Fibroblast of skin of right quadriceps (primary cell): Measurements from ENCODE around the gene PA2G4.
A peak's percentile ranks its signal among the peaks of the same experiment; 100 is the strongest.
"Not testable (repeated sequence)": the region's sequence is repeated elsewhere in the genome, so short reads cannot be mapped to it uniquely, and the experiment has no call there.

Experiments
- DNase-seq: peaks from one replicate; pipeline ENCODE4 v3.0.0-alpha.2; 2013

PA2G4 gene

DNA sequence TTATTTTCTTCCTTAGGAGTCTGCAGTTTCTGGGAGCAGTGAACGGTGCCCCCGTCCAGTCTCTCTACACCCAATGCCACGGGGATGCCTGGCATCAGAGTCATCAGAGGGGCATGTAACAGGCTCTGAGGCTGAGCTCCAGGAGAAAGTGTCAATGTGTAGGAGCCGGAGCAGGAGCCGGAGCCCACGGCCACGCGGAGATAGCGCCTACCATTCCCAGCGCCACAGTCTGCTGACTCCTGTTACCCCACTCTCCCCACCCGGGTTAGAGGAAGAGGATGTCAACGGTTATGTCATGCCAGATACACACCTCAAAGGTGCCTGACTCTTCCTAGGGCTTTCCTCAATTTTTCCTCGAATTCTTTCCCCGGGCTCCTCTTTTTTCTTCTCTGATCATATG lies 3.3 kb upstream of the PA2G4 start:
- DNase-seq = no peak

GRCh38 chr12:56102683-56103065 lies 1.7 kb upstream of the PA2G4 start:
- DNase-seq = no peak

DNA sequence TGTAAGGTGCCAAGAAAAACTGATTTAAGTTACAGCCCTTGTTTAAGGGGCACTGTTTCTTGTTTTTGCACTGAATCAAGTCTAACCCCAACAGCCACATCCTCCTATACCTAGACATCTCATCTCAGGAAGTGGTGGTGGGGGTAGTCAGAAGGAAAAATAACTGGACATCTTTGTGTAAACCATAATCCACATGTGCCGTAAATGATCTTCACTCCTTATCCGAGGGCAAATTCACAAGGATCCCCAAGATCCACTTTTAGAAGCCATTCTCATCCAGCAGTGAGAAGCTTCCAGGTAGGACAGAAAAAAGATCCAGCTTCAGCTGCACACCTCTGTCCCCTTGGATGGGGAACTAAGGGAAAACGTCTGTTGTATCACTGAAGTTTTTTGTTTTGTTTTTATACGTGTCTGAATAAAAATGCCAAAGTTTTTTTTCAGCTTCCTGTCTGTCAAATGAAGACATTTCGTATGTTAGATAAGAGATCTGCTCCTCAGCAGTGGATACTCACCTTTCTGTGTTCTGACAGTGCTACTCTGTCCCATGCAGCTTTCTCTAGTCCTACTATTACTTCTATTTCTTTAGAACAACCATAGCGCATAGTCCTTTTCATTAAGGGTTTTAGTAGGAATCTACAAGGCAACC lies 1.2 kb upstream of the PA2G4 start:
- DNase-seq = no peak

GRCh38 chr12:56103823-56104108 lies 593 bp upstream of the PA2G4 start:
- no peak for DNase-seq

GRCh38 chr12:56104815-56105608 lies 653 bp downstream of the PA2G4 start:
- DNase-seq = no peak

DNA sequence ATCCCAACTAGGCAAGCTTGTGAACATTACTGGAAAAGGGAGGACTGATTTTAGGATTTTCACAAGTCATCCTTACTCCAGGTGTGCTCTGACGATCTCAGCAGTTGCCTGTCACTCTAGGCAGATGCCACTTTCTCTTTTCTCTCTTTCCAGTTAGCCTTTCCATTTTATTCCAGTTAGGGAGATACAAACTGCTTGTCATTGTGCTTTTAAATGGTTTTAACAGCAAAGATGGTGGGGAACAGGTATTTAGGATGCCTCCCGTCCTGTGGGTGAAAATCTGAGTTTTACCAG lies 1.2 kb downstream of the PA2G4 start:
- no peak for DNase-seq

DNA sequence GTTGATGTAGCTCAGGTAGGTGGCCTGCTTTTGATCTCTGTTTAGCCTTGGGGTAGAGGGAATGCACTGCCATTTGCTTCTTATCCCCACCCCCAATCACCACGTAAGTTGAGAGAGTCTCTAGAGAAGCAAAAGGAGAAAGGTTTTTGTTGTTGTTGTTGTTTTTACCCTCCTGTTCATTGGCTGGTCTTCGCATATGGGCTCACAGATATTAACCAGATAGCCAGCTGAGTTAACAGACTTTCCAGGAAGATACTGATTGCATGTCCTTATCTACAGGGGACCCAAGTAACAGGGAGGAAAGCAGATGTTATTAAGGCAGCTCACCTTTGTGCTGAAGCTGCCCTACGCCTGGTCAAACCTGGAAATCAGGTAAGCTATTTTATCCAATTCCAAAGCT lies 2.9 kb downstream of the PA2G4 start:
- DNase-seq = no peak

DNA sequence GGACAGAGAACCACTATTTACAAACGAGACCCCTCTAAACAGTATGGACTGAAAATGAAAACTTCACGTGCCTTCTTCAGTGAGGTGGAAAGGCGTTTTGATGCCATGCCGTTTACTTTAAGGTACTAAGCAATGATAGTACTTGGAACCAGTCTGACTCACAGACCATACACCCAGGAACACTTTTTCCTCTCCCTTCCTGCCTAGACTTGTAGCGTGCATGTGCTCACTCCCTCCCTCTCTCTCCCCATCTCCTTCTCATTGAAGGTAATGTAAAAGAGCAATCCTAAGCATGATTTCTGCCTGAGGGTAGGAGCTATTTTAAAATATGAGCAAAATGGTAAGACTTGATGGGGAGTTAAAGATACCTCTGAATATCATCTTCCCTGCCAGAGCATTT lies 6.2 kb downstream of the PA2G4 start:
- no peak for DNase-seq

- DNase-seq = no peak
Observed at GRCh38 chr12:56114084-56114483, 9.7 kb downstream of the PA2G4 start.

DNA sequence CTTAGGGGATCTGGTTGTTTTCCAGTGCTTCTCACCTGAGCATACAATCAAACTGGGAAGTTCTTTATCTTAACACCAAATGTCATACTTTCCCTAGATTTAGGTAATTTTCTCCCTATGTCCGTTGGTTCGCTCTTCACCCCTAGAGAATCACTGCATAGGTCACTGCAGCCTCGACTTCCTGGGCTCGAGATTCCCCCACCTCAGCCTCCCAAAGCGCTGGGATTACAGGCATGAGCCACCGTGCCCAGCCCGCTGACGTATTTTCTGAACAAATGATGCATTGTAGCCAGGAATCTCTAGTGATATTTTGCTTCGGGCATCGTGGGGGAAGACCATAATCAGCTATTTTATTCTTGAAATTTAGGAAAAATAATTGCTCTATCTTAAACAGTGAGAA lies 11.0 kb downstream of the PA2G4 start:
- DNase-seq = no peak

DNA sequence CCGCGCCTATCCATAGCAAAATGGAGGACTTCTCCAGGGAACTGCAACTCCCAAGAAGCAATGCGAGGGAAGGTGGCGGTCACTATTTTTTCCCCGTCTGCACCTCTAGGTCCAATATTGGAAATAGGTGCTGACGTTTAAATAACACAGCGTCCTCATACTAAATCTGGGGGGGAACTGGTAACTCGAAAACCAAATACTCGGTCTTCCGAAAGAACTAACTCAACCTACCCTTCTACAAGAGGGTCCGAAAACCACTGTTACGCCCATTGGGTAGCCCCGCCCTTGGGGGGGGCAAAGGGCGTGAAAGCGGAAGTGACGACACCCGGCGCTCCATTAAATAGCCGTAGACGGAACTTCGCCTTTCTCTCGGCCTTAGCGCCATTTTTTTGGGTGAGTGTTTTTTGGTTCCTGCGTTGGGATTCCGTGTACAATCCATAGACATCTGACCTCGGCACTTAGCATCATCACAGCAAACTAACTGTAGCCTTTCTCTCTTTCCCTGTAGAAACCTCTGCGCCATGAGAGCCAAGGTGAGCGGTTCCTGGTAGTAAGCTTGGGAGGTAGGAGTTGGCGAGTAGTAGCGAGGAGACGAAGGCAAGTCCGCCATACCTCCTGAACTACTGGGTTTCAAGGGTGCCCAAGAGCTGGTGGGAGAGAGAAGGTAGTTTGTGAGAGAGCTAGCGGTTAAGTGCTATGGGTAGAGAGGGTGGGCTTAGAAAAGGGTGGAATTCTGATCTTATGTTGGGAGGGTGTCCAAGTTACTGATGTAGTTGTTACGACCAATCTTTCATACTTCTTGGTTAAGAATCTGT lies 12.1 kb downstream of the PA2G4 start, which contains the start of gene RPL41:
RPL41 (plus strand) TSS at position 367 of the 815 bp plus-strand sequence.
- DNase-seq = peak; percentile 94

GRCh38 chr12:56117082-56117706 lies 12.8 kb downstream of the PA2G4 start:
- not testable (repeated sequence) for DNase-seq

DNA sequence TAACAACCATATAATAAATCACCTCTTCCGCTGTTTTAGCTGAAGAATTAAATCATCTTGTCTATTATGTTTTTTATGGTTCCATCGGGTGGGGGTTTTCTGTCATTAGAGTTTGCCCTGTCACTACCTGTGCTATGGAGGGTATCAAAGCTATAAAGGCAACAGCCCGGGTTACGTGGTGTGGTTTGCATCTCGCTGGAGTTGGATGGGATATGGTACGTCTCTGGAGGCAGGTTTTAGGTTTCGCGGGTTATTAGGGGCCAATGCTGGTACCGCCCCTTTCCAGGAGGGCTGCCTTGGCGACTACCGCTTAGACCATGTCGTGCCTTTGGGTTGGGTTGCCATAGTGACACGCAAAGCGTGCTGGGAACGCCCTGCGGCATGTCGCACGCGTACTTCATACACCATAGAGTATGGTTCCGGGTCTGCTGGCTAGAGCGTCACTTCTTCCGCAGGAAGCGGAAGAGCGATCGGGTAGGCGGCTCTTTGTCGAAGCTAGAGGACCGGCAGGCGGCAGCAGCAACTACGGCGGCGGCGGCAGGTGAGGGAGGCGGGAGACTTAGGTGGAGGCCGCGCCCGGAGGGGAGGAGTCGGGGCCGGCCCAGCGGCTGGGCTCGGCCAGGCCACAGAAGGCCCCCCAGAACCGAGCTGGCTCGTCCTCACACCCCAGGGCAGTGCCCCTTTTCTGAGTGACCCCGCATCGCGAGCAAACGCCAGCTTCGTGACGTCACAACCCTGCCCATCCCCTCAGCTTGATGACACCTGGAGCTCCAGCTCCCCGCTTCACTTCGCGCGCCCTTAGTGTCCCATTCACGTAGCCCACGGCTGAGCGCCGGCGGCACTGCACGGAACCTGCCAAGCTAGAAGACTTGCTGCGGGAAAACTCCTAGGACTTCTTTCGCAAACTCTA lies 13.7 kb downstream of the PA2G4 start, which contains the start of gene ZC3H10:
ZC3H10 (plus strand) TSS at position 489 of the 910 bp plus-strand sequence. CDS start 2,297 bp downstream, outside the sequence.
- peak; percentile 99 for DNase-seq

GRCh38 chr12:56118688-56119357 lies 14.5 kb downstream of the PA2G4 start:
- no peak for DNase-seq

DNA sequence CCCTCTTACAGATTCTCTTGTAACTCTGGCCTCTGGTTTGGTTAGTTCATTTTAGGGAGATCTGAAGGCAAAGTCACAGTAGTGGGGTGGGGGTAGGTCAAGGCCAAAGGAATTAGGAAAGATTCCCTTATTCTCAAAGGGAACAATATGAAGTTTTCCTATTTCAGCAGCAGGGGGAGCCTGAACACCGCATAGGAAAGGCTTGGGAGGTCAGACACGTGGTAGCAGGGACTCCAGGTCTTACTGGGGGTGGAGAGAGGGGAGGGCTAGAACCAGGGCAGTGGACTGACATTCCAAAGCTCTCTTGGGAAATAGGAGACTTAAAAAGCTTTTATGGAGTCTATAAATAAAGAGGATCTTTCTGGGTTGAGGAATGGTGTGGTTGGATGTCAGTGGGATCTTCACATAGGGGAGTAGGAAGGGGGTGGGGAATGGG lies 15.0 kb downstream of the PA2G4 start:
- peak; percentile 94 for DNase-seq

DNA sequence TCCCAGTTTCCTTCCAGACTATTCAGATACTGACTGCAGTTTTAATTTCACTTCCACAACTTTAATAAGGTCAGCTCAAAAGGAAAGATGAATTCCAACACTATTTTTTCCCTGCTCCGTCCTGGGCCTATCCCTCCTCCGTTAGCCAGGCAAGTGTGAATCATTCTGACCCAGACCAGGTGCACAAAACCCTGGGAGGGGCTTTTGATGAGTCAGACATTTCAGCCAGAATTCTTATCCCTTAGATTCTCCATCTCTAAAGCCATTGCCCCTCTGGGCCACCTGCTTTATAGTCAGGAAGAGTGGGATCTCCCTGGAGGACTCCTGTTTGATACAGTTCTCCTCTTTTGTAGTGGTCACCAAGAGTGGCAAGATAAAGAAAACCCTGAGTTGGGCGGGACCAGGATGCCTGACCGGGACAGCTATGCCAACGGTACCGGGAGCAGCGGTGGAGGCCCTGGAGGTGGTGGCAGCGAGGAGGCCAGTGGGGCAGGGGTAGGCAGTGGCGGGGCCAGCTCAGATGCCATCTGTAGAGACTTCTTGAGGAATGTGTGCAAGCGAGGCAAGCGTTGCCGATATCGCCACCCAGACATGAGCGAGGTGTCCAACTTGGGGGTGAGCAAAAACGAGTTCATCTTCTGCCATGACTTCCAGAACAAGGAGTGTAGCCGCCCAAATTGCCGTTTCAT lies 15.9 kb downstream of the PA2G4 start:
- DNase-seq = no peak

GRCh38 chr12:56121204-56121870 lies 17.0 kb downstream of the PA2G4 start:
- no peak for DNase-seq

- DNase-seq = no peak
Observed at GRCh38 chr12:56122637-56123036, 18.3 kb downstream of the PA2G4 start.

DNA sequence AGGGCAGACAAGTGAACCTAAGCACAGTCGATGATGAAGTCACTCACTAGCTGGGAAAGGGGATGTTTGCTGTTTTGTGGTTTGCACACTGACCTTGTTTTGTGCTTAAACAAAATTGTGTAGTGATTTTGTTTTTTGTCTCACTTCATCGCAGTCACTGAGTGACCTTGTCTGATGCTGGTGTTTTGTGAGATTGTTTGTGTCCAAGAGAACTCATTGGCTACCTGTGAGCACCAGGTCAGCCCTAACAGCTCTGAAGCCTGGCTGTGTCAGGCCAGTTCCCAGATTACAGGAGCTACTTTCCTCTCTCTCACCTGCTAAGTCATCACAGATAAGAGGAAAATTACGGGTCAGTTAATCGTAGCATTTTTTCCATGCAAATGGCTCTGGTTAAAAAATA lies 19.8 kb downstream of the PA2G4 start:
- DNase-seq = no peak

- no peak for DNase-seq
Observed at GRCh38 chr12:56126732-56127239, 22.4 kb downstream of the PA2G4 start.
